HG02759 (cell line): ENCODE data around the gene STAB1.

Experiments used
- ATAC-seq: cut with Tn5 transposase; IDR thresholded peaks from one replicate; pipeline ENCODE4 v1.9.1; 2021; ENCODE audit warnings: mild to moderate bottlenecking, moderate library complexity; ENCODE audit not compliant: unreplicated experiment

STAB1 gene

GRCh38 chr3:52458031-52458760, 36.9 kb upstream of the STAB1 start:
- no peak for ATAC-seq

DNA sequence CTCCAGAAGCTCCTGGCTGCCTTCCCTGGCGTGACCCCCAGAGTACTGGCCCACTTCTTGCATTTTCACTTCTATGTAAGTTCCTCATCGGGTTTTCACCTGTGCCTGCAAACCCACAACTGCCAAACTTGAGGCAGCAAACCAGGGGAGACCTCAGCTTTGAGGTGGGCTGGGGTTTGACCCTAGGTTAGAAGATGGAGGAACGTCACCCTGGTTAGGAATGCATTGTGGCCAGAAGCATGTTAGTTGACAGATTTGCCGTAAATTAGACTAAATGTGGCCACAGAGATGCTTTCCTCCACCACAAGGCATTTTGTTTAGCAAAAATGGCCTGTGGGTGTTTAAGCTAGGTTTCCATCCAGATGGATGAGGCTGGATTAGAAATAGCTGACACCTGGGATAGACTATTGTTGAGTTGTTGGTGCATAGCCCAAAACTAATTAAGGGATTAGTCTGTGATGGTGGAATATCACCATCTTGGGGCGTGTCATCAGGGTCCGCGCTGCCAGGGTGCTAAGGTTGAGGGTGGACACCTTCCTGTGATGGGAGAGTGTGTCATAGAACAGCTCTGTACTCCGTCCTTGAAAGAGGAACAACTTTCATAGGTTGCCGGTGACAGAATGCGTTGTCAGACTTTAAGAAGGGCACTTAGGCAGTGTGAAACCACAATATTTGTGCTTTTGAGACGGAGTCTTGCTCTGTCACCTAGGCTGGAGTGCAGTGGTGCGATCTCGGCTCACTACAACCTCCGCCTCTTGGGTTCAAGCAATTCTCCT, 36.2 kb upstream of the STAB1 start:
- ATAC-seq: no peak

GRCh38 chr3:52461874-52462273, 33.3 kb upstream of the STAB1 start:
- ATAC-seq: no peak

DNA sequence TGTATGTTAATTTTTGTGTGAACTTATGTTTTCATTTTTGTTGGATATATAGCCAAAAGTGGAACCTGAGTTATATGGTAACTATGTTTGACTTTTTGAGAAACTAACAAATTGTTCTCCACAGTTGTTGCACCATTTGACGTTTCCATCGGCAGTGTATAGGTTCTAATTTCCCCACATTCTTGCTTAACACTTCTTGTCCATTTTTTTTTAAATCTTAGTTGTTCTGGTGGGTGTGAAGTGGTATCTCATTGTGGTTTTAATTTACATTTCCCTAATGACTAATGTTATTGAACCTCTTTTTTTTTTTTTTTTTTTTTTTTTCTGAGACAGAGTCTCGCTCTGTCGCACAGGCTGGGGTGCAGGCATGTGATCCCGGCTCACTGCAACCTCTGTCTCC, 31.7 kb upstream of the STAB1 start:
- ATAC-seq: no peak

GRCh38 chr3:52468336-52468735, 26.8 kb upstream of the STAB1 start:
- no peak for ATAC-seq

DNA sequence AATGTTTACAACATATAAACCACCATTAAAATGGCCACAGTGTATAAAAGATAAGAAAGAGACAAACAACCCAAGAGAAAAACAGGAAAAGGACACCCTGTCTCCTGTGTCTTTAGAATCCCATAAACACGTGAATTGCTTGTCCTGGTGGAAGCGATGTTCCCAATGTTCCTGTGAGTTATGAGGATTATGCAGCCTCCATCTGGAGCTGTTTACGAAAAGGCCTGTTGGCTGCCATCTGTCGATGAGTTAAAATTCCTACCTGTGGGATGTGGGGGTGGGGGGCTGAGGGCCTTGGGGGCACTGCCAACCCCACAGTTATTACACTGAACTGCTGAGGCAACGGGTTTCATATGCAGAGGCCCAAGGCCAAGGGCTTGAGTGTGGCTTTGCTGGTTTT, 26.1 kb upstream of the STAB1 start:
- ATAC-seq: no peak

DNA sequence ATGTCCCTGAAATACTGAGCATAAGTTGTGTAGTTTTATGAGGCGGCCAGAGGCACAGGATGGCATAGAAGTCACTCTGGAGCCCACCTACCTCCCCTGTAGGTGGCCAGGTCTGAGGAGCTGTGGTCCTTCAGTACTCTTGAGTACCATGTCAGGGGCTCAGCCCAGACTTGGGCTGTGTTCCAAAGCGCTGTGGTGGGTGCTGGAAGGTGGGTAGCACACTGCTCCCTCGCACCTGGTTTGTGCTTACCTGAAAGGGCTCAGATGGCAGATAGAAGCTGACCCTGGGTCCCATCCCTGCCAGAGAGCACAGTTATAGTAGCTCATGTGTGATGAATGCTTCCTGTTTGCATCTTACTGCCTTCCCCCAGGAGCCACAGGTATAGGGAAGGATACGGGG, 24.2 kb upstream of the STAB1 start:
- ATAC-seq: no peak

DNA sequence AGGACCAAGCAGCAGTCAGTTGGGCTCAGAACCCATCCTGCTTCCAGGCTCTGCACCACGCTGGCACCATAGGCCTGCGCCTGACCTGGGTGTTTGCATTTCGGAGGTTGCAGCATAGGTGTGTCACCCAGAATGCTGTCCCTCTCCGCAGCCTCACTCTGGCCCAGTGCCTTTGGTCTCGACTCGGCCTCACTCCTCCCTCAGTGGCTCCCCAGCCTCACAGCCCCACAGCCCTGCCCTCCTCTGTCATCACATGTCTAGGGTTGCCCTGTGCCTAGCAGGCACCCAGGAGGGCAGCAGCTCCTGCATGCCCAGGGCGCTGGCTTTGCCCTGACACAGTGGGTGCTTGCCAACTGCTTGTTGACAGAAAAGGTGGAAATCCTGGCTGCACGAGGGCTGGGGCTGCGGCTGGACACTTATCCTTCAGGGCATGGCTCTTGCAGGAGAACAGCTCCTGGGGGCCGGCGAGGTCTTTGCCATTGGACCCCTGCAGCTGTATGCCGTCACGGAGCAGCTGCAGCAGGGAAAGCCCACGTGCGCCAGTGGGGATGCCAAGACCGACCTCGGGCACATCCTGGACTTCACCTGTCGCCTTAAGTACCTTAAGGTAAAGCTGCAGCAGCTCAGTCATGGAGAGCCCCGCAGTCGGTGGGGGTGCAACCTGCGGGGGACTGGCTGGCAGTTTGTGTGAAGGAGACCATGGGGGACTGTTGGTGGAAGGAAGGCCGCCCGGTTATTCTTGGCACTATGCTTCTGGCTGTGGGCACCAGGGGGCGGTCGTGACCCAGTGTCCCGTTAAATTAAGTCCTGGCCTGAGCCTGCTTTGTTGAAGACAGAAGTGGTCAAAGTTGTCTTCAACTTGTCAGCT, 23.5 kb upstream of the STAB1 start:
- no peak for ATAC-seq

GRCh38 chr3:52472239-52473000, 22.7 kb upstream of the STAB1 start:
- ATAC-seq: no peak

DNA sequence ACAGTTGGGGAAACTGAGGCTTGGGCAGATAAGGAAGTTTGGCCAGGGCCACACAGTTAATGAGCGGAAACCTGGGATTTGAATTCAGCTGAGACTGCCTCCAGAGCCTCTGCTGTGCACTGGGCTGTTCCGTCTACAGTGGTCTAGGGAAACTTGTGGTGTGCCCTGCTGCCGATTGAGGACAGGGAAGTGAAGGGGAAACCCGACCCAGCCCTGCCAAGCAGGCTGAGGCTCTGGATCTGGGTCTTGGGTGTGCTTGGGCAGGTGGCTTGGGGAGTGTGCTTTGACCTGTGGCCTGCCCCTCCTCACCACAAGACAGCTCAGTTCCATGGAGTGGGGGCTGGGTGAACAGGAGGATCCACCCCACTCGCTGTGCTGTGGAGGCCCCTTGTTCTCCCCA, 22.1 kb upstream of the STAB1 start:
- no peak for ATAC-seq

- no peak for ATAC-seq
These were observed 17.9 kb upstream of the STAB1 start for GRCh38 chr3:52477076-52477795.

DNA sequence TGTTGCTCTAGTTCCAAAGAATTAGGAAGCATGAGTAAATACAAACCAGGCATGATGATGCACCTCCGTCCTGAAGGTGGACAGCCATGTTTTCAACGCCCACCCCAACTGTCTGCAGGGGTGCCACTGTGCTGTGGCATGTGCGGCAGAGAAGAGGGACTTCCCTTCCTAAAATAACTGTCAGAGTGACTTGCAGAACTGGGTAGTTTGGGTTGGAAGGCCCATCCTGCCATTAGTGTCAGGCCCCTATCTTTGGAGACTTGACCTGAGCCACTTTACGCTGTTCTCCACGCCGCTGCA, 17.4 kb upstream of the STAB1 start:
- ATAC-seq: no peak

GRCh38 chr3:52479037-52479876, 15.9 kb upstream of the STAB1 start:
- no peak for ATAC-seq

DNA sequence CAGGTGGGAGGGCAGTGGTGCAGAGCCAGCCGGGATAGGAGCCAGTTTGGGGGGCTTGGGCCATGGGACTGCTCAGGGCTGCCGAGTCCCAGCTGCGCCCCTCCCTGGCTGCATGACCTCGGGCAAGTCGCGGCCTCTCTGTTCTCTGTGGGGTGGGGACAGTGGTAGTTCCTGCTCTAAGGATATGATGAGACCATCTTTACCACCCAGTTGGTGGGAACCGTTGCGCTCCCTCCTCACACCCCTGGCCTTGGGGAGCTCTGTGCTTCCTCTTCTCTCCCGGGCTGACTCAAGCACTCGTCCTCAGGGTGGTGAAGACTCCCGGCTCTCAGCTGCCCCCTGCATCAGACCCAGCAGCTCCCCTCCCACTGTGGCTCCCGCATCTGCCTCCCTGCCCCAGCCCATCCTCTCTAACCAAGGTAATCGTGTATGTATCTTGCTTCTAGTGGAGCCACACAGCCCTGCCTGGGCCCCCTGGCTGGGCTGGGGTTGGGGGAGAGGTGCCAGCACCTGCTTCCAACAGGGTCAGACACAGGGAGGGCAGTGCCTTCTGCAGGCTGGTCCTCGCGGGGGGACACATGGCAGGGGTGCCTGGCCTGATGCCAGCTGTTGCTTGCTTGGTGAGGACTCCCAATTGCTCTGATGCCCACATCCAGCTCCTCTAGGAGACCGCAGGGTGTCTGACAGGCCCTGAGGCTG, 15.1 kb upstream of the STAB1 start:
- no peak for ATAC-seq

GRCh38 chr3:52480768-52481715, 14.1 kb upstream of the STAB1 start:
- no peak for ATAC-seq

DNA sequence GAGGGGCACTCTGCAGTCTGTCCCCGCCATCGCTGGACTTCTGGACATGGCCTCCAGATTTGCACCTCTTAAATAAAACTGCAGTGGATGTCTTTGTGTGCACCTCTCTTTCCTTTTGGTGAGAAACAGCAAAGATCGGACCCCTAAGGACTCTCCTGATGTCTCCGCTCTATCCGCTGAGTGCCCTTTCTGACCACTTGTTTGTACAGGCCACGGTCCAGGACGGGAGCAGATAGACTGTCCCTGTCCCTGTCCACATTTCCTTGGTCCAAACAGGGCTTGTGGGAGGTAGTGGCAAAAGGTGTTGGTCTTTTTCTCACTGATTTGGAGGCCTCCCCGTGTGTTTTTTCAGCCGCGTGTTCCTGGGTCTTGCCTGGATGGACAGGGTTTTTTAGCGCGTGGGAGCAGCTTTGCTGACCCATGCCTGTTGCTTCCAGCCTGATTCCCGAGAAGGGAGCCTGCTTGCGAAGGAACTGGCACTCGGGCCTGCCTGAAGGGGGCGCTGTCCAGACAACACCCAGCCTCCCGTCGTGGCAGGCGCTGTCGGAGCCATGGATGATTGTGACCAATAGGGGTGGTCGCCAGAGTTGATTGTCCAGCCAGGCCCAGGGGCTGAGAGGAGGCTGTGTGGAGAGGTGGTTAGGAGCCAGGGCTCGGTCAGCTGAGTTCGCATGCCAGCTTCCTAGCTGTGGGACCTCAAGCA, 13.2 kb upstream of the STAB1 start:
- no peak for ATAC-seq

DNA sequence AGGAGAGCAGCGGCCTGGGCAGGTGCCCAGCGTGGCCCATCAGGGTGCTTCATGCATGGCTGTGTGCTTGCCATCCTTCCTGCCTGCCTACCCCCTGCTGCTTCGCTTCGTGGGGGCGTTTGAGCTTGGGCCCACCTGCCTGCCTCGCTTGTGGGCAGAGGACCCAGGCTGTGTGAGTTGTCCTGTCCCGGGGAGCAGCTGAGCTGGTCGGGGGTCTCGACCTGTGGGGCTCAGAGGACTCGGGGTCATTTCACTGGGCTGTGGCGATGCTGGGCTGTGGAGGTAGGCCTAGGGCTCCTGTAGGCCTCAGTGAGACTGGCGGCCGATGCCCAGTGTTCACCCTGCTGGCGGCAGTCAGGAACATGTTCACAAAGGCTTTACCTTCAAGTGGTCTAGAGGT, 12.1 kb upstream of the STAB1 start:
- no peak for ATAC-seq
